COLO668 (cell line): ENCODE results near the gene RSBN1.
A peak's percentile ranks its signal among the peaks of the same experiment; 100 is the strongest.
"Not testable (repeated sequence)": the region's sequence is repeated elsewhere in the genome, so short reads cannot be mapped to it uniquely, and the experiment has no call there.

Experiments used
- DNase-seq: peaks from one replicate; lab custom pipeline; 2025; ENCODE audit not compliant: unreplicated experiment; lab: John Stamatoyannopoulos, UW

The RSBN1 gene

DNA sequence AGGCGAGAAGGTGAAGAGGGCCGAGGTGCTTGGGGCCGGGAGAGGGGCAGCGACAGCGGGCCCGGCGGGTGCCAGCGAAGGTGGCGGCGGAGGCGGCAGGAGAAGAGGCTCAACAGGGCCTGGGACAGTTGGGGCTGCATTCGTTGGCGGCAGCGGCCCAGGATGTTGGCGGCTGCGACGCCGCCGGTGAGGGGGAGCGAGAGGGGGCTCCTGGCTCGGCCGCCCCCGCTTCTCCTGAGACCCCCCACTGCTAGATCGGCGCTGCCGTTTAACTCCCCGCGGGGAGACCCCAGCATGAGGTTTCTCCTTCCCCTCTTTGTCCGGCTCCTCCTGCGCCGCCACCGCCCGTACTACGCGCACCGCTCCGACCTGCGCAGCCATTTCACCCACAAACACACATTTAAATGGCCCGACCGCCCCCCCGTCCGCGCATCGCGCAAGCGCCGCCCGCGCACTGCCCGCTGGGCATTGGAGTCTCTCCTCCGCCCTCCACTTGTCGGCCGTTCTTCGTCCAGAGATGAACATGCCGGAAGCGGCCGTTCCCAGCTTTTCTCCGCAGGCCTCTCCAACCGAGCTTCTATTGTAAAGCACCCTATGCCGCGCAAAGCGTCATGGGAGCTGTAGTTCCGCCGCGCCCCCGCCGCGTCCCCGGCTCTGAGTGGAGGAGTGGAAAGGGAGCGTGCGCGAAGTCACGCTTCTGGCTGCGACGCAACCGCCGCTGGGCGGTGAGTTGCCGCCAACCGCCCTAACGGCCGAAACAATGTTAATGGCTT, at the start of gene RSBN1:
Gene RSBN1, minus strand, starts transcription at position 589 of the 773 bp plus-strand sequence. Its CDS starts 64 bp downstream, at position 525.
- peak; percentile 99 for DNase-seq

DNA sequence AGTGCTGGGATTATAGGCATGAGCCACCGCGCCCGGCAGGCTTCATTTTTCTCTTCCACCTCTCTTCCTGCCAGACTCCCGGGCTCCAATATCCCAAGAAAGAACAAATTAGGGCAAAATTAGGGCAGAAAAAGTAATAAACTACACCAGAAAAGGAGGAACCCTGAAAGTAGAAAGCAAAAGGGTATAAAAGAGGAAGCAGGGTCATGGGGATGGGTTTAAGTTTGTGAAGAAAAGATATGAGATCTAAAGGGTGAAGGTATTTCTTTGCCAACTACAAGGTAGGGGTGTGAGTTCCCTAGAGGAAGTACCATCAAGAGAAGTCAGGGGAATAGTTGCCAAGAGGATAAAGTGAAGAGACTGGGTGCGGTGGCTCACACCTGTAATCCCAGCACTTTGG, 49.4 kb upstream of the RSBN1 start:
- DNase-seq: no peak

DNA sequence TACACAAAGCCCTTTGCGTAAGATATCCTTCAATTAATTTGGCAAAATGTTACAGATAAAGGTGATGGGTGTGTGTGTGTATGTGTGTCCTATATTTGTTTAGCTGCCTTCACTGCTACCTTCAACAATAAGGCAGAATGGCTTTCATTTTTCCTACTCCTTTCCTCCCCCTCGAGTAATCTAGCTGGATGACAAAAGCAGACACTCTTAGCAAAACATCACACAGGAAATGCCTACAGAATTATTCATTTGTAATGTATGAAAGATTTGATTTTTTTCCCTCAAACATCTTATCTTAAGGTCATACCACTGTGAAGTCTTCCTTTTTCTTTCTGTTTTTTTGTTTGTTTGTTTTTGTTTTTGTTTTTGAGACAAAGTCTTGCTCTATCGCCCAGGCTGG, 48.6 kb upstream of the RSBN1 start:
- no peak for DNase-seq

DNA sequence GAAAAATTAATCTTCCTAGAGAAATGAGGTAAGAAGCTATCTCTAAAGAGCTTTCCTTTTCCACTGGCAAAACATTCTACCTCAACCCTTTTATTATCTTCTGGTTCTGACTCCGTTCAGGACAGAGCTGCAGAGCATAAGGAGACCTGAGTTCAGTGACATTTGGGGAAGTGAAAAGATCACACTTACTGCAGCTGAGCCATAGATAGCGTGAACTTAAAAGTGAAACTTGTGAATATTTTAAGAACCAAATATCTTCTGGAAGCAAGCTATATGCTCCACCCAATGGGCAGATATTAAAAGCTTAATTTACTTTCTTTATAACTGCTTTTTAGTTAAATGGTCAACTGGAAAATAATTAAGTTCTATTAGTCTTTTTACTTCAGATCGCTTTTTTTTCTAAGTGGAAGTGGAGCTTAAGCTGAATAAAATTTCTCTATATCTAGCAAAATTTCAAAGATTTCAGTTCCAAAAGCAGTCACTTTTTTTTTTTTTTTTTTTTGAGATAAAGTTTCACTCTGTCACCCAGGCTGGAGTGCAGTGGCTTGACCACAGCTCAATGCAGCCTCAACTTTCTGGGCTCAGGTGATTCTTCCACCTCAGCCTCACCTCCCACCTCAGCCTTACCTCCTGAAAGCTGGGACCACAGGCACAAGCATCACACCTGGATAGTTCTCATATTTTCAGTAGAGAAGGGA, 47.4 kb upstream of the RSBN1 start:
- DNase-seq: no peak

DNA sequence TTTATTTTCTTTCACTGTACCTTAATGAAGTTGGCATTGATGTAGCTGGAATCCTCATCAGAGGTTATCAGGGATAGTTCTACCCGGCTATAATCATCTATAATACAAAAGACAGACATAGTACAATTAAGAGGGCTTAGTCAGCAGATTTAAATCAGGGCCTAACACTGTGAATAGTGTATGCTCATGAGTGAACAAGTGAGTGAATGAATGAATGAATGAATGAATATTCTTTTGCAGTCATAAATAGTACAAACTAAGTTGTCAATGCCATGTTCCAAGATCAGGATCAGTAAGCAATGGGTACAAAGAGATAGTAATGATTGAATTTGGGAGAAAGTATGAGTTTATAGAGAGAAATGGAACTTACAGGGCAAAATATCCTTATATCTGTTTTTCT, 46.7 kb upstream of the RSBN1 start:
- no peak for DNase-seq

DNA sequence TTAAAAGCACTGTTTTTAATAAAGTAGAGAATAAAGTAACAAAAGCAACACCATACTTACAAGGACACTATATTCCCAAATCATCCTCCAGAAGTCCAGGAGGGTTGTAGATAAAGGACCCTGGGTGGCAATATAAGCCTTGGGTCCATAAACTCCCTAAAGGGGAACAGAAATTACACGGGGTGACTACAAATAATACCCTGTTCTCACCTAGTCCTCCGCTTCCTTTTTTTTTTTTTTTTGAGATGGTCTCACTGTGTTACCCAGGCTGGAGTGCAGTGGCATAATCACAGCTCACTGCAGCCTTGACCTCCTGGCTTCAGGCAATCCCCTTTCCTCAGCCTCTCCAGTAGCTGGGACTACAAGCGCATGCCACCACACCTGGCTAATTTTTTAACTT, 46.1 kb upstream of the RSBN1 start:
- no peak for DNase-seq

DNA sequence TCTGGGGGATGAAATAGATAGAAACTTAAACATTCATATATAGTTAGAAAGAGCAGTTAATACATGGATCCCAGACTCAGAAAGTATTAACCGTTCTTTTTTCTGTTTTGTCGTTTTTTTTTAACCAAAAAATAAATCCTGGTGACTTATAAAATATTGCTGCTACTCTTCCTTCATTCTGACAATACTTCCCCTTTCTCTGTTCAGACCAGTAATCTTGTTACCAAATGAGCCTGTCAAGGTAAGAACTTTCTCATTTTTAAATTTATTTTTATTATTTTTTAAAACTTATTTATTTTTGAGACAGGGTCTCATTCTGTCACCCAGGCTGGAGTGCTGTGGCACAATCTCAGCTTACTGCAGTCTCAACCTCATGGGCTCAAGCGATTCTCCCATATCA, 45.5 kb upstream of the RSBN1 start:
- no peak for DNase-seq

DNA sequence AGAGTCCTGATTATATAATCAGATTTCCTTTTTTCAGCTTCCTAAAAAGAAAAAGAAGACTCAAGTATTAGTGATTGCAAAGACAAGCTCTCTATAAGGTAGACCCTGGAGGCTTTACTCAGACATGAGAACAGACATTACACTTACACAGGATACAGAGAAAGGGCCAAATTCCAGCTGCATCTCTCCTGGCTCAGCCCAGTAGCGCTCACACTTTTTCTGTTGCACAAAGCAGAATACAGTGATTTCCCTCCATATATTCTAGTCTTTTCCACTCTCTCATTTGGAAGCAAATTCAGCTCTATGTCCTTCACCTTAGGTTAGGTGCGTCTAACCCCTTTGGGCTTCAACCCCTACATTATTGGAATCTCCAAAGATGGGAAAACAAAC, 44.1 kb upstream of the RSBN1 start:
- no peak for DNase-seq

DNA sequence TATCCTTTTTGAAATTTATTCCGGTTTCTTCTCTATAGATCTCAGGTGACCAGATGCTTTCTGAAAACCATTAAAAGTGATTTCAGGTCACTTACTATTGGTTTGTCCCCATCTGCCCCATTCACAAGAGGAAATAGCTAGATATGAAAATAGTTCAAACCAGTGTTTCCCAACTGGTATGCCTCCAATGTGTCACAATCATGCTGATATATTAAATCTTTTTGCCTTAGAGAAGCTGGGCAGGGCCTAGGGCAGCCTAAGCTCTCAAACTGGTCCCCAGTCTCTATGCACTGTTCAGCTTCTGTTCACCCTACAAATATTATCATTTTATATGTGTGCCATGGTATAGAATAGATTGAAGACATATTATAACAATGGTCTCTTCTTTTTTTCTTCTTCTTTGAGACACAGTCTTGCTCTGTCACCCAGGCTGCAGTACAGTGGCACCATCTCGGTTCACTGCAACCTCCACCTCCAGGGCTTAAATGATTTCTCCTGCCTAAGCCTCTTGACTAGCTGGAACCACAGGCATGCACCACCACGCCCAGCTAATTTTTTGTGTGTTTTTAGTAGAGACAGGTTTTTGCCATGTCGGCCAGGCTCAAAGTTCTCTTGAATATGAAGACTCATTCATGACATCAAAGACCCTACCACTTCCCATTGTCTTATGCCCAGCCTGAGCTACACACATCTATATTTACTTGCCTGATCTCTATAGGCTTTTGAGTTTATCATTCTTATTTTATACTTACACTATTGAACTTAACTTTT, 43.5 kb upstream of the RSBN1 start:
- DNase-seq: no peak

DNA sequence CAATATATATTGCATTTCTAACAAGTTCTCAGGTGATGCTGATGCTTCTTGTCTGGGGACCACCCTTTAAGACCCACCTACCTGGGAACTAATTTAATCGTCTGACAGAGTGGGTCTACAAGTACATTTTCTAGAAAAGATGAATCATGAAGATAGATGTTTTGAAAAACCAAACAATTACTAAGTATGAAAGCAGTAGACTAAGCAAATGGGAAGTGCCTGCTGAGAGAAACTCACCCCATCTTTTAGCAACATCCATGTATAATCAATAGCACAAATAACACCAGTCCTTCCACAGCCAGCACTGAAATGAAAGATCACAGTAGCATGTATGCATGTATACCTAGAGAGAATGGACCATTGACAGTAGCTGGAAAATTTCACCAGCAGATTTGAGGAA, 42.0 kb upstream of the RSBN1 start:
- no peak for DNase-seq

DNA sequence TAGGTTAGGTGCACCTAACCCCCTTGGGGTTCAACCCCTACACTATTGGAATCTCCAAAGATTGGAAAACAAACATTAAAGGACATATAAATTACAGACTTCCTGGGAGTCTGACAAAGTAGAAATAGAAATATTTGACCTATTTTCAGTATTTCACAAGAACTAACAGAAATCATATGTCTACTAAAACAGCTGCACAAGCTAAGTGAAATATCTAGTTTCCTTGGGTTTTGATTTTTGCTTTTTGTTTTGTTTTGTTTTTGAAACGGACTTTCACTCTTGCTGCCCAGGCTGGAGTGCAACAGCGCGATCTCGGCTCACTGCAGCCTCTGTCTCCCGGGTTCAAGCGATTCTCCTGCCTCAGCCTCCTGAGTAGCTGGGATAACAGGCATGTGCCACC, 40.4 kb upstream of the RSBN1 start:
- not testable (repeated sequence) for DNase-seq

DNA sequence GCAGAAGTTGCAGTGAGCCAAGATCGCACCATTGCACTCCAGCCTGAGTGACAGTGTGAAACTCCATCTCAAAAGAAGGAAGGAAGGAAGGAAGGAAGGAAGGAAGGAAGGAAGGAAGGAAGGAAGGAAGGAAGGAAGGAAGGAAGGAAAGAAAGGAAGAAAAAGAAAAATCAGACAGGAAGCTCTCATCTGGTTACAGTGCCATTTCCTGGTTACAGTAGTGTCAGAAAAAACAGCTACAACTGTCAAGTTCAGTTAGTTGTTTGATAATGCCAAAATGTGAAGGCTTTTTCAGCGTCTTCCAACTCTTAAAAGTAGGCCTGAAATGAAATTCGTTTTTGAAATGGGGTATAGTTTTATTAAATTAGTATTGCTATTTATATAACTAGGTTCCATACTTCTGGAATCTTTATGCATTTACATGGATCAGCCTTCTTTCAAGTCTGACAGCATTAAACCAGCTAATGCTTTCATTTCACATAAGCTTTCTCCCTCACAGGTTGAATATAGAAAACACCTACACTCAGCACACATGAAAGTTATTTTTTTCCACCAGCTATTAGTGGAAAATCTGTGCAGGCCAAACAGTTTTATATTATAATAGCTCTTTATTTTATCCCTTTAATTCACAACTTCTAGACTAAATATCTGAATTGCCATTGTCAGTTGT, 38.0 kb upstream of the RSBN1 start:
- no peak for DNase-seq

DNA sequence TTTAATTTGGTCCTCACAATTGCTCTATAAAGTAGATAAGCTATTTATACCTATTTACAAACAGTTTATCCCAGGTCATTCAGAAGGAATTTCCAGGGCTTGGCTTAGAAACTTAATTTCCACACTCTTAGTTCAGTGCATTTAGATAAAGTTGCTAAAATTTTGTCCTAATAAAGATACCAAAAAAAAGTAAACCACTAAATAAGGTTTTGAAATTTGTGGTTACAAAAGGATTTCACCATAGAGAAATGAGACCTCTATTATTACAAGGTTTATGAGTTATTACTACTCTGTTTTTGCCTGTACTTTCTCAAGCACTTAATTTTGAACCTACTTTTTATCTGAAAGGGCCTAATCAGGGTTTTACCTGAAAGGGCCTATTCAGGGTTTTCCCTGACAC, 36.8 kb upstream of the RSBN1 start:
- no peak for DNase-seq

DNA sequence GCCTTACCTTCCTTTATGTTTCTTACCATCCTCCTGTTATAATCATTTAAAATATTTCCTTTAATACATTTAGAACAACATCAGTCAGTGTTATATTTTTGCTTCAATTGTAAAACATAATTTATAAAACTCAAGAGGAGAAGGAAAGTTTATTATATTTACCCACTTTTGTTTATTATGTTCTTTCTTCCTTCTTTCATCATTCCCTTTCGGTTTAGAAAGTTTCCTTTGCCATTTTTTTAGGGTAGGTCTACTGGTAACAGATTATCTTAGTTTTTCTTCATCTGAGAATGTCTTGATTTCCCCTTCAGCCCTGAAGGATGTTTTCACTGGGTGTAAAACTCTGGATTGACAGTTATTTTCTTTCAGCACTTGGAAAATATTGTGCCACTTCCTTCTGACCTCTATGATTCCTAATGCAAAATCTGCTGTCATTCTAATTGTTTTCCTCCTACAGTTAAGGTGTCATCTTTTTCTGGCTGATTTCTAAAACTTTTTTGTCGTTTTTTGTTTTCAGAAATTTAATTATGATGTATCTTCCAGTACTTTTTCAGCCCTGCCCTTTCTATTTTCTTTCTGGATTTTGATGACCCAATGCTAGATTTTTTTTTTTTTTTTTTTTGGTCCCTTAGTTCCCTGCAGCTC, 34.2 kb upstream of the RSBN1 start:
- no peak for DNase-seq

DNA sequence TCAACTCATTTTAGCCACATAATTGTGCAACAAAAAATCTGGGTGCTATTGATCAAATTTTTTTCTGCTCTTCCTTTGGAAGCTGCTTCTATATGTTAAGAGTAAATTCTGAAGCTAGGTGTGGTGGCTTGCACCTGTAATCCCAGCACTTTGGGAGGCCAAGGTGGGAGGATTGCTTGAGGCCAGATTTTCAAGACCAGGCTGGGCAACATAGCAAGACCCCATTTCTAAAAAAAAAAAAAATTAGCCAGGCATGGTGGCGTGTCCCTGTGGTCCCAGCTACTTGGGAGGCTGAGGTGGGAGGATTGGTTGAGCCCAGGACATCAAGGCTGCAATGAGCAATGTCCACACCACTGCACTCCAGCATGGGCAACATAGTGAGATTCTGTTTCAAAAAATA, 24.3 kb upstream of the RSBN1 start:
- no peak for DNase-seq

DNA sequence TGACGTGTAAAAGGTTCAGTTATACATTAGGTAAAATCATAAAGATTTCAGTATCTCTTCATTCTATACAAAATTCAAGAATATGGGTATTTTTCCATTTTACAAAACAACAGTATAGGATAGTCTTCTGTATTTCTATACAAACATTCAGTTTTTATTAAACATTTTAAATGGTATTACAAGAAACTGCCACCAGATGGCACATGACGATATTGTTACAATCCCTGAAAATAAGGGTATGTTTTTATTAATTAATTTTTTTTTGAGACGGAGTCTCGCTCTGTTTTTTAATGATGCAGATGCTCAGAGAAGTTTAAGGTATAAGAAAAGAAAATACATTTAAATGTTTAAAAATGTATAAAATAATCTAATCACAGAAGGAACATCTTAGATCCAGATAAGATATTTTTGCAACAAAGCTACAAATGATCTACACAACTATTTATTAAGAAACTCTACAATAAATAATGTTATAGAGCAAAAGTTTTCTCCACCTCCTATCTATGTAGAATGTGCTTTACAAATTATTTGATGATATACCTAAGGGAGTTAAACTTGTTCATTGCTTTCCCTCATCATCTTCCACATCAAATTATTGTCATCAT, 23.5 kb upstream of the RSBN1 start:
- no peak for DNase-seq

DNA sequence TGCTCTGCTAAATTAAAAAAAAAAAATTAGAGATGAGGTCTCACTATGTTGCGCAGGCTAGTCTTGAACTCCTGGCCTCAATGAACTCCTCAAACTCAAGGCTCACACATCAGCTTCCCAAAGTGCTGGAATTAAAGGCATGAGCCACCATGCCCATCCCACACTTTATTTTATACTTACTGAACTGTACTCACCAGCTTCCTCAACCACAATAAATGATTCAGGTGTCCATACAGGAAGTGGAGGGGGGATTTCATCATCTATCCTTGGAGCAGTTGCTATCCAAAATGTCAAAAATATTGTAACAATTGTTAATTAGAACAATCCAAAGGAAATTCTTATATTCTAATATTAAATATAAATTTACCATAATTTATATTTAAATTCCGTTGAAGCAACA, 22.4 kb upstream of the RSBN1 start:
- no peak for DNase-seq

DNA sequence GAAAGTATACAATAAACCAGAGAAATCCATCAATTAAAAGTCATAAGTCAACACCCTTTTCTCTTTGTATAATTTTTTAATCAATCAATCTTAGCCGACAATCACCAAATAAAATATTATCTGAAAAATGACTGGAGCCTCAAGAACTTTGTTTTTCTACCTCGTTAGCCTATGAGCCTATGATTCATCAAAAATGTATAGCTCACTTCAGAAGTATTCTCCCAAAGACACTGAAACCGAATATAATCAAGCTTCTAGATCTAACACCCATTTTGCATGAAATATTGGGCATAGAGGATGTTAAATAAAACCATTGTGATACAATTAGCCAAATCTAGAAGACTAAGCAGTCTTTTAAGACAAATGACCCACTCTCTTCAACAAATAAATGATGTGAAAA, 17.8 kb upstream of the RSBN1 start:
- no peak for DNase-seq

DNA sequence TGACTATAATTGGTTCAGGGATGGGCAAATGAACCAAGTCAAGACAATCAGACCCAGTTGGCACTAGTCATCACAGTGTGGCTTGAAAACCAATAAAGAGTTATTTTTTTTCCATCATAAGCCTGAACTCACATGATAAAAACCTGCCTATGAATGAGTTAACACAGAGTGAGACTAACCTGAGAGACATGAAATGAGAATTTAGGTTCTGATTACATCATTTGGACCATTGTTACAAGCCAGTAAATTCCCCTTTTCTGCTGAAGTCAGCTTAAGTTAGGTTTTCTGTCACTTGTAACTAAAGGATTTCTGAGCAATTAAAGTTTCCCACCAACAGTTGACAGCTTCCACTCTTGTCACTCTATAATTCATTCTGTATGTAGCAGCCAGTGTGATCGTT, 9.6 kb upstream of the RSBN1 start:
- DNase-seq: no peak

DNA sequence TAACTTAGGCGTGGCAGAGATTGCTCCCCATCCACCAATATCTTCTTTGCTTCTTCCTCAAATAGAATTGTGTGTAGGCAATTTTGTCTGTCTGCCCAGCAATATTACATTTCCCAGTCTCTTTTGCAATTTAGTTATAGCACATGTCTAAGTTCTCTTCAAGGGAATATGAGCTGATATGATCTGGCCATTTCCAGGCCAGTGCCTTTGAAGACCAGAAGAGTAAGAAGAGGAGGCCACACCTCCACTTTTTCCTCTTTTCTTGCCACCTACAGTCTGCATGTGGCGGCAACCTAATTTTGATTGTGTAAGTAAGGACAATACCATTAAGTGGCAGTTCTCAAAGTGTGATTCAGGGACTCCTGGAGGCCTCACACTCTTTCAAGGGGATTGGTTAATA, 6.3 kb upstream of the RSBN1 start:
- no peak for DNase-seq

DNA sequence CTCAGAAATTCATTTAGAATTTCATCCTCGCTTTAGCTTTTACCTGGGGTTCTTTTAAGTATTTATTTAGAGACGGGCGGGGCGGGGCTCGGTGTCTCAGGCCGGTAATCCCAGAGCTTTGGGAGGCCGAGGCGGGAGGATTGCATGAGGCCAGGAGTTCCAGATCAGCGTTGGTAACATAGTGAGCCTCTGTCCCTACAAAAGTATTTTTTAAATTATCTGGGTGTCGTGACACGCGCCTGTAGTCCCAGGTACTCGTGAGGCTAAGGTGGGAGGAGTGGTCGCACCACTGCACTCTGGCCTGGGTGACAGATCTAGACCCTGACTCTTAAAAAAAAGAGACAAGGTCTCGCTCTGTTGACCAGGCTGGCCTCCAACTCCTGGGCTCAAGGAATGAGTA, 942 bp upstream of the RSBN1 start:
- DNase-seq: no peak
